ENCODE results near the gene XPC.

GRCh38 chr3:14177580-14178246, 688 bp downstream of the XPC start:
- no peak for TF ChIP-seq CTCF (IDR thresholded peaks at IDR 0.05; ENCODE audit: insufficient read depth, low read length, poor library complexity, severe bottlenecking)
- TF ChIP-seq EZH2phosphoT487 (conservative IDR thresholded peaks at IDR 0.05; ENCODE audit: low read length): no peak

Data from SU-DHL-6 (cell line).